ENCODE data around the gene RTRAF.

DNA sequence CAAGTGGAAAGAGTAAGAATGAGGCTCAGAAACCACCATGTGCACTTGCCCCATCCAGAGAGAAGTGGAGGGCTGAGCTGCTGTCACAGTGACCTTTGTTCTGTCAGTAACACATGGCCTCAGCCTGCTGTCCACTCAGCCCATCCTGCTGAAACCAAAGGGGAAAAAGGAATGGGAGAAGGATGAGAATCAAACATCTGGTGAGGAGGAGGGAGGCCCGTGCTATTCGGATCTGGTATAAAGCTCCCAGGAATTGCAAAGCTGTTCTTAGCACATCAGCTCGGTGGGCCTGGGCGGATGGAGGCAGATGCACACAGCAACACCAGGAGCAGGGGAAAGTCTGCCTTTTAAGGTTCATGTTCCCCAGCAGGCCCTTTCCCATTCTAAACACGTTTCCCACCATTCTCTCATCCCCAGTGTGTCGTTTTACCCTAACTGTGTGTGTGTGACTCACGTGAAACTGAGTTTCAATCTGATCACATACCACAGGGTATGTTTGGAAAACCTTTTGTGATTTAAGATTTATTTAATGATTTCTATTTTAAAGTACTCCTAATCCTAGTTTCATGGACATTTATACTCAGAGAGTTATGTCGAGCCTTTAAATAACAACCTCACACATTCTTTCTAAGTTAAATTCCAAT lies 36.8 kb downstream of the RTRAF start:
- no peak for TF ChIP-seq CTCF (IDR thresholded peaks at IDR 0.05; ENCODE audit: low read depth, low read length)
- TF ChIP-seq, protein P1, sequence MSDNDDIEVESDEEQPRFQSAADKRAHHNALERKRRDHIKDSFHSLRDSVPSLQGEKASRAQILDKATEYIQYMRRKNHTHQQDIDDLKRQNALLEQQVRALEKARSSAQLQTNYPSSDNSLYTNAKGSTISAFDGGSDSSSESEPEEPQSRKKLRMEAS (IDR thresholded peaks at IDR 0.05; ENCODE audit: low read depth, low read length) = no peak
